Fibroblast of villous mesenchyme (primary cell): ENCODE results near the gene LSMEM2. TPM values are rescaled to one million over a fixed set of nuclear protein-coding genes. Genes with fewer than 3 reads are reported as not detected.

ENCODE experiments used
- DNase-seq: peaks from one replicate; pipeline ENCODE4 v3.0.0-alpha.2; 2010; ENCODE audit warnings: low read depth
- H3K4me3 ChIP-seq: 2 replicates; pipeline ENCODE4 v1.5.1; 2011; ENCODE audit warnings: low read depth, mild to moderate bottlenecking, low read length
- CTCF ChIP-seq: IDR thresholded peaks from 2 replicates; pipeline ENCODE4 v1.5.1; 2012; ENCODE audit warnings: low read depth, mild to moderate bottlenecking, low read length; ENCODE audit not compliant: insufficient read depth
- total RNA-seq: library from RNA; depleted of rRNA; stranded (reverse); fragments of >200 nt; gene quantifications from 2 replicates; pipeline ENCODE4 v1.2.3, GENCODE V29; 2012

LSMEM2 gene
- total RNA-seq, 1 donor: not detected

- no peak overlapping the region for H3K4me3 ChIP-seq
- no peak for DNase-seq
- TF ChIP-seq CTCF: no peak
These were observed 35.5 kb downstream of the LSMEM2 start for GRCh38 chr3:50314342-50314741.

GRCh38 chr3:50314816-50315215, 35.9 kb downstream of the LSMEM2 start:
- TF ChIP-seq CTCF: no peak
- no peak overlapping the region for H3K4me3 ChIP-seq
- no peak for DNase-seq

GRCh38 chr3:50316657-50317242, 37.9 kb downstream of the LSMEM2 start:
- no peak for TF ChIP-seq CTCF
- no peak overlapping the region for H3K4me3 ChIP-seq
- DNase-seq: peak; percentile 53

GRCh38 chr3:50317300-50317699, 38.4 kb downstream of the LSMEM2 start:
- TF ChIP-seq CTCF: no peak

GRCh38 chr3:50318163-50318562, 39.3 kb downstream of the LSMEM2 start:
- DNase-seq: no peak
- no peak overlapping the region for H3K4me3 ChIP-seq
- TF ChIP-seq CTCF: no peak

More at GRCh38 chr3:50317300-50317699, 38.4 kb downstream of the LSMEM2 start:
- no peak for DNase-seq
- H3K4me3 ChIP-seq: no peak overlapping the region

GRCh38 chr3:50318615-50319014, 39.7 kb downstream of the LSMEM2 start:
- DNase-seq: no peak
- H3K4me3 ChIP-seq: no peak overlapping the region
- no peak for TF ChIP-seq CTCF
